ENCODE results near the gene CD47.

The CD47 gene

DNA sequence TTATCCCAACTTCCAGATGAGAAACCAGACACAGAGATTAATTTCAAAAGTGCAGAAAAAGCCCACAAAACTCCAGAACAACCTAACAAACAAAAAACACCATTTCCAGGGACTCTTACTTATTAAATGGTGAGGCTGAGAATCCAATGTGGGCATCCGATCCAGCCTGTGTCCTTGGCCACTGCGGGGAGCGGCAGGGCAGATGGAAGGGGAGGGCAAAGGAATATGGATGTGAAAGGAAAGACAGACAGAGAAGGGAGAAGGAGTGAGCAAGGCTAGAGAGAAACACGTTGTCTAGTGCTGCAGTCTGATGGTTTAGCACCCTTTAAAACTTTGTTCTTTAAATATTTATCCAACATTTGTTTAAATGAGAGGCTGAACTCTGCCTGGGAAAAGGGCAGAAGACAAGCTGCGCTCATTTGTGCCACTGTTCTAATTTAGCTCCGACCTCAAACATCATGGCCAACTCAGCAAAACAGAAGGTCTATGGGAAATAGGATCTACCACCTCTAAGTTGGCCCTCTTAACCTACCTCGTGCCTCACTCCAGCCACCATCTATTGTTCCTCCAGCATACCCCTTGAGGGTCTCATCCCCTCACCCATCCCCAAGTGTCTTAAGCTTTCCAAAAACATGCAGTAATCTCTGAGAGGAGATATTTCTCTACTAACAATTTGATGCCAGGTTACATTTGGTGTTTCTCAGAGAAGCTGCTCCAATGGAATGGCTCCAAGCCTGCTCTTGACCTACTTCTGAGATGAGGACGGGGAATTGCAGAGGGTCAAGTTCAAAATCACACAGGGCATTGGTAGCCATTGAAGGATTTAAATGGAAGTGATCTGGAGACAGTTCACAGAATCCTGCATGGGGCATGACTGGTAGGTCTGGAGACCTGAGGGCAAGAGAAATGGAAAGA lies 77.4 kb downstream of the CD47 start:
- Histone ChIP-seq H3K4me1 (ENCODE audit: control insufficient read depth, insufficient read depth, low read length) (no peaks in the 10 kb centered on the region), H3K4me3 (ENCODE audit: low read length) (no peak overlapping the region), H3K36me3 (ENCODE audit: control insufficient read depth, insufficient read depth, low read length) (no peaks in the 10 kb centered on the region), H3K27me3 (ENCODE audit: control insufficient read depth, insufficient read depth, low read length) (no peaks in the 10 kb centered on the region), H3K9ac (ENCODE audit: low read length) (no peak overlapping the region), H3K9me3 (ENCODE audit: control insufficient read depth, low read length) (no peaks in the 10 kb centered on the region)

GRCh38 chr3:108012304-108012703 lies 78.5 kb downstream of the CD47 start:
- Histone ChIP-seq H3K9me3 (ENCODE audit: control insufficient read depth, low read length) (no peaks in the 10 kb centered on the region), H3K4me1 (ENCODE audit: control insufficient read depth, insufficient read depth, low read length) (no peaks in the 10 kb centered on the region), H3K9ac (ENCODE audit: low read length) (no peak overlapping the region), H3K4me3 (ENCODE audit: low read length) (no peak overlapping the region), H3K36me3 (ENCODE audit: control insufficient read depth, insufficient read depth, low read length) (no peaks in the 10 kb centered on the region), H3K27me3 (ENCODE audit: control insufficient read depth, insufficient read depth, low read length) (no peaks in the 10 kb centered on the region)

DNA sequence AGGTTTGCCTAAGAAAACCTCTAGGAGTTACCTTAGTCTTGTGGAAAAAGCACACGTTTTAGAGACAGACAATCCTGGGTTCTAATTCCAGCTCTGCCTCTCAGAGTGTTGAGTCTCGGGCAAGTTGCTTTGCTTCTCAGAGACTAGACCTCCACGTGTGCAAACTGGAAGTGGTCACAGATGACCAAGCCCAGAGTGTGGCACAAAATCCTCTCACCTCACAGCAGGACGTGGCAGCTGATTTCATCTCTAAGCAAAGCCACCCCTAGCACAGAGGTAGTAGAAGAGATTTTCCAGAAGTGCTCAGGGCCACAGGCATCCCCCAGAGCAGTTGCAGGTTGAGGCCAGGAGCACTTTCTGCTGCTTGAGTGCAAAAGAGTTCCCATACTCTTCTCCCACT lies 79.2 kb downstream of the CD47 start:
- peaks cover 7% of the 10 kb centered on the region for H3K4me1 ChIP-seq (ENCODE audit: control insufficient read depth, insufficient read depth, low read length)
- H3K4me3 ChIP-seq (ENCODE audit: low read length): no peak overlapping the region
- no peaks in the 10 kb centered on the region for H3K36me3 ChIP-seq (ENCODE audit: control insufficient read depth, insufficient read depth, low read length)
- no peaks in the 10 kb centered on the region for H3K27me3 ChIP-seq (ENCODE audit: control insufficient read depth, insufficient read depth, low read length)
- H3K9ac ChIP-seq (ENCODE audit: low read length): no peak overlapping the region
- H3K9me3 ChIP-seq (ENCODE audit: control insufficient read depth, low read length): no peaks in the 10 kb centered on the region

DNA sequence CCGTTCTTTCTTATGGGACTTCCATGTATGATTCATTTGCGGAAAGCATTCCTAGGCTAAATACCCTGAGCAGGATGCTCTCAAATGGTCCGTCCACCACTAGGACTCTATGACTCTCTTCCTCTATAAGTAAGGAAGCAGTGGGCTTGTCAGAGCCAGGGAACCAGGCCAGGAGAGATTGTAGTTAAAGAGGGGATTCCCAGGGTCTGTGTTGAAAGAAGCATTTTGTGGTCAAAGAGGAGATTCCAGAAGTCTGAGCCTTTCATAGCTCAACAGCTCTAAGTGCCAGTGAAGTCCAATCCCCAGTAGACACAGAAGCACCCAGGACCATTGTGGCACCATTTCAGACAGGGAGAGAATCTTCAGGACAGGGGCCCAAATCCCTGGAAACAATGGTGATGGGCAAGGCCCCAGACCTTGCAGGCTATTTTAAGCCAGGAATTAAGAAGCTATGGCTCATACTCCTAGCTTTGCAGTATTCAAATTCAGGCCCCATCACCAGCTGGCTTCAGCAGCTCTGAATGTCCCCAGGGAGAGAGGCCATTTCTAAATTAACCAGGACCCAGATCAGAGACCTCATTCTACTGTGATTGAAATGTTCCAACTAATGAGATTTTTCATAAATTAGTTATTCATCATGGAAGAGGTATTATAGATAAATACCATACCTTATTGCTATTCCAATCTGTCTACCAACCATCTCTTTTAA lies 81.7 kb downstream of the CD47 start:
- no peak overlapping the region for H3K9ac ChIP-seq (ENCODE audit: low read length)
- no peaks in the 10 kb centered on the region for H3K27me3 ChIP-seq (ENCODE audit: control insufficient read depth, insufficient read depth, low read length)
- no peaks in the 10 kb centered on the region for H3K36me3 ChIP-seq (ENCODE audit: control insufficient read depth, insufficient read depth, low read length)
- no peaks in the 10 kb centered on the region for H3K9me3 ChIP-seq (ENCODE audit: control insufficient read depth, low read length)
- no peak overlapping the region for H3K4me3 ChIP-seq (ENCODE audit: low read length)
- H3K4me1 ChIP-seq (ENCODE audit: control insufficient read depth, insufficient read depth, low read length): peaks cover 24% of the 10 kb centered on the region

DNA sequence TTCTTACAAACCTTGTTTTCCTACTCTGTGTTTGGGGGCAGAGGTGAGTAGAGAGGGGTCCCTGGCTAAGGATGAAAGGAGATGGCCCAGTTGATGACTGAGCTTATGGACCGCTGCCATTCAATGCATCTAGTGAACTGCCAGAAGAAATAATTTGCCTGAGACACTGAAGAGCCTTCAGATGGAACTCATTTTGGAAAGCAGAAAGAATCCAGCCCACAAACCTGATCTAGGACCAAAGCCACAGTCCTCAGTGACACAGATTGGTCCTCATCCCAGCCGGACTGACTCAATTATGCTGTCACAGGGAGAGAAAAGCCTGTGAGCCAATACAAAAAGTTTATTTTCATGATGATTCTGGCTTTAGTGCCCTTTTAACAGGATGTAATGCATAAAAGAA lies 82.7 kb downstream of the CD47 start:
- Histone ChIP-seq H3K4me3 (ENCODE audit: low read length) (no peak overlapping the region), H3K9me3 (ENCODE audit: control insufficient read depth, low read length) (no peaks in the 10 kb centered on the region)

GRCh38 chr3:108006881-108007331 lies 83.9 kb downstream of the CD47 start:
- no peak overlapping the region for H3K4me3 ChIP-seq (ENCODE audit: low read length)

More for the DNA sequence above, 82.7 kb downstream of the CD47 start:
- no peaks in the 10 kb centered on the region for H3K36me3 ChIP-seq (ENCODE audit: control insufficient read depth, insufficient read depth, low read length)
- no peak overlapping the region for H3K9ac ChIP-seq (ENCODE audit: low read length)
- no peaks in the 10 kb centered on the region for H3K27me3 ChIP-seq (ENCODE audit: control insufficient read depth, insufficient read depth, low read length)
- H3K4me1 ChIP-seq (ENCODE audit: control insufficient read depth, insufficient read depth, low read length): peaks cover 26% of the 10 kb centered on the region

DNA sequence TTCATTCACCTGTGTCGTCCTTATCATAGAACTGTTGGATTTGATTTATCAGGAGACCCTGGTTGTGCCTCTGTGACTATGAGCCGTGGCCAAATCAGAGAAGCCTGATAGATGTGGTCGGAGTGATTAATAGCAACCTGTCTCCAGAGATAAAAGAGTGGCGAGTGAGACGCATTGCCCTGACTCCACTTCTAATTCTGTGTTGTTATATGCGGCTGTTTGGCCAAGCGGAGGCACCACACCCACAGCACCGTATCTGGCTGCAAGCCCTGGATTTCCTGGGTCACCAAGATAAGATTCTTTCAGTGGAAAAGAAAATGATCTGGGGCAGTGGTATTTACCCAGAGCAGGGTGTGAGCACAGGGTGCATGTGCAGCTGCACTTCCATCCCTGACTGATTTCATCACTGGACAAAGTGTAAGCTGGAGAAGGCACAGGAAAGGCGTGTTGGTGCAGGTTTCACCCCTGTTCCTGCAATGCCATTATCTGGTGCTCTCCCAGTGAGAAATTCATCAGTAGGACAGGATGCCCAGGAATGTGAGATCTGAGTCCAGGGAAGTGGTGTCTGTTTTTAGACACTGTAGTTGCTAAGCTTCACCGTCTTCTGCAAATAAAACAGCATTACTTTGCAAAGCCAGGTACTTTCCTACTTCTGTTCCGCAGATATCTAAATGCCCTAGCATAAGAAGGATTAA lies 84.6 kb downstream of the CD47 start:
- peaks cover 26% of the 10 kb centered on the region for H3K4me1 ChIP-seq (ENCODE audit: control insufficient read depth, insufficient read depth, low read length)
- no peak overlapping the region for H3K4me3 ChIP-seq (ENCODE audit: low read length)
- no peaks in the 10 kb centered on the region for H3K27me3 ChIP-seq (ENCODE audit: control insufficient read depth, insufficient read depth, low read length)

More at GRCh38 chr3:108006881-108007331, 83.9 kb downstream of the CD47 start:
- Histone ChIP-seq H3K36me3 (ENCODE audit: control insufficient read depth, insufficient read depth, low read length) (no peaks in the 10 kb centered on the region), H3K27me3 (ENCODE audit: control insufficient read depth, insufficient read depth, low read length) (no peaks in the 10 kb centered on the region), H3K4me1 (ENCODE audit: control insufficient read depth, insufficient read depth, low read length) (peaks cover 26% of the 10 kb centered on the region), H3K9me3 (ENCODE audit: control insufficient read depth, low read length) (no peaks in the 10 kb centered on the region), H3K9ac (ENCODE audit: low read length) (no peak overlapping the region)

GRCh38 chr3:108004647-108005046 lies 86.2 kb downstream of the CD47 start:
- Histone ChIP-seq H3K36me3 (ENCODE audit: control insufficient read depth, insufficient read depth, low read length) (no peaks in the 10 kb centered on the region), H3K9me3 (ENCODE audit: control insufficient read depth, low read length) (no peaks in the 10 kb centered on the region), H3K27me3 (ENCODE audit: control insufficient read depth, insufficient read depth, low read length) (no peaks in the 10 kb centered on the region), H3K4me3 (ENCODE audit: low read length) (no peak overlapping the region), H3K9ac (ENCODE audit: low read length) (no peak overlapping the region), H3K4me1 (ENCODE audit: control insufficient read depth, insufficient read depth, low read length) (peaks cover 26% of the 10 kb centered on the region)

More for the DNA sequence above, 84.6 kb downstream of the CD47 start:
- H3K9me3 ChIP-seq (ENCODE audit: control insufficient read depth, low read length): no peaks in the 10 kb centered on the region
- no peaks in the 10 kb centered on the region for H3K36me3 ChIP-seq (ENCODE audit: control insufficient read depth, insufficient read depth, low read length)
- H3K9ac ChIP-seq (ENCODE audit: low read length): no peak overlapping the region

- no peaks in the 10 kb centered on the region for H3K9me3 ChIP-seq (ENCODE audit: control insufficient read depth, low read length)
- H3K9ac ChIP-seq (ENCODE audit: low read length): no peak overlapping the region
- no peaks in the 10 kb centered on the region for H3K36me3 ChIP-seq (ENCODE audit: control insufficient read depth, insufficient read depth, low read length)
- peaks cover 24% of the 10 kb centered on the region for H3K4me1 ChIP-seq (ENCODE audit: control insufficient read depth, insufficient read depth, low read length)
- H3K4me3 ChIP-seq (ENCODE audit: low read length): no peak overlapping the region
- H3K27me3 ChIP-seq (ENCODE audit: control insufficient read depth, insufficient read depth, low read length): no peaks in the 10 kb centered on the region
These were observed 89.4 kb downstream of the CD47 start for GRCh38 chr3:108001457-108001856.

- Histone ChIP-seq H3K27me3 (ENCODE audit: control insufficient read depth, insufficient read depth, low read length) (no peaks in the 10 kb centered on the region), H3K4me1 (ENCODE audit: control insufficient read depth, insufficient read depth, low read length) (peaks cover 11% of the 10 kb centered on the region), H3K9me3 (ENCODE audit: control insufficient read depth, low read length) (no peaks in the 10 kb centered on the region), H3K9ac (ENCODE audit: low read length) (no peak overlapping the region), H3K36me3 (ENCODE audit: control insufficient read depth, insufficient read depth, low read length) (no peaks in the 10 kb centered on the region), H3K4me3 (ENCODE audit: low read length) (no peak overlapping the region)
These were observed 91.5 kb downstream of the CD47 start for GRCh38 chr3:107999215-107999775.

DNA sequence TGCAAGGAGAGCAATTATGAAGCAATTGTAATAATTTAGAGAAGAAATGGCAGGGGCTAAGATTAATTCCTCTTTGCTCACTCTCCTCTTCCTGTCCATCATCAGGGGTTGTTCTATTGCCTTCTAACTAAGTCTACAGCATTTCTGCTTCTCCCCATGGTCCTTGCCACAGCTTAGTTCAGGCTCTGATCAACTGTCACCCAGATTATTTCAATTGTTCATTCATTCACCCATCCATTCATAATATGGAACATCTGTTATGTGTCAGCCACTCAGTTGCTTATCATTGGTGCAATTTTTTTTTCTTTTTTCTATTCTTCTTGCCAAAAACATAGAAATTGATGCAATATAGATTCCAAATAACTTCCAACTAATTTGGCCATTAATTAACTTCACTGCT lies 93.2 kb downstream of the CD47 start:
- Histone ChIP-seq H3K4me1 (ENCODE audit: control insufficient read depth, insufficient read depth, low read length) (peaks cover 16% of the 10 kb centered on the region), H3K9me3 (ENCODE audit: control insufficient read depth, low read length) (no peaks in the 10 kb centered on the region), H3K4me3 (ENCODE audit: low read length) (no peak overlapping the region), H3K36me3 (ENCODE audit: control insufficient read depth, insufficient read depth, low read length) (no peaks in the 10 kb centered on the region), H3K9ac (ENCODE audit: low read length) (no peak overlapping the region), H3K27me3 (ENCODE audit: control insufficient read depth, insufficient read depth, low read length) (no peaks in the 10 kb centered on the region)
